ENCODE results near the gene NECAB3.
"Not testable (repeated sequence)": the region's sequence is repeated elsewhere in the genome, so short reads cannot be mapped to it uniquely, and the experiment has no call there.

NECAB3 gene

GRCh38 chr20:33700696-33701441 is 26.6 kb upstream of the NECAB3 start:
- DNase-seq; intact Hi-C loops (cut with DNase I): not testable (repeated sequence)

GRCh38 chr20:33698966-33699365 is 24.7 kb upstream of the NECAB3 start:
- DNase-seq; intact Hi-C loops (cut with DNase I): not testable (repeated sequence)

GRCh38 chr20:33697129-33697528 is 22.9 kb upstream of the NECAB3 start:
- intact Hi-C loops (cut with DNase I), result no loop called here
- peak; percentile 51 to 93 (median 78) for DNase-seq

- intact Hi-C loops (cut with DNase I), result no loop called here
- DNase-seq, result no peak
Measured at GRCh38 chr20:33696448-33696847, 22.2 kb upstream of the NECAB3 start.

GRCh38 chr20:33694639-33695012 is 20.4 kb upstream of the NECAB3 start:
- intact Hi-C loops (cut with DNase I), result no loop called here
- peak in 1 of 42 donors; percentile 41 for DNase-seq

- DNase-seq, result peak; percentile 69 to 94 (median 84)
- intact Hi-C loops (cut with DNase I), result no loop called here
Measured at GRCh38 chr20:33693741-33694638, 19.8 kb upstream of the NECAB3 start.

GRCh38 chr20:33693289-33693688 is 19.1 kb upstream of the NECAB3 start:
- DNase-seq, result peak in 2 of 42 donors; percentile 34 to 37
- intact Hi-C loops (cut with DNase I), result no loop called here

GRCh38 chr20:33689973-33690372 is 15.7 kb upstream of the NECAB3 start:
- peak in 26 of 42 donors; percentile 16 to 80 (median 54) for DNase-seq
- intact Hi-C loops (cut with DNase I), result no loop called here

GRCh38 chr20:33689493-33689892 is 15.3 kb upstream of the NECAB3 start:
- intact Hi-C loops (cut with DNase I), result no loop called here

GRCh38 chr20:33688938-33689424 is 14.8 kb upstream of the NECAB3 start:
- intact Hi-C loops (cut with DNase I), result no loop called here

More at GRCh38 chr20:33689493-33689892, 15.3 kb upstream of the NECAB3 start:
- DNase-seq, result no peak

GRCh38 chr20:33687993-33688937 is 14.0 kb upstream of the NECAB3 start:
- intact Hi-C loops (cut with DNase I), result loop anchor here (2.0 kb wide), 1 partner anchor 43 kb away; the partner anchor contains the start of gene ZNF341

More at GRCh38 chr20:33688938-33689424, 14.8 kb upstream of the NECAB3 start:
- DNase-seq, result no peak

GRCh38 chr20:33687370-33687915 is 13.2 kb upstream of the NECAB3 start:
- intact Hi-C loops (cut with DNase I), result loop anchor here (2.0 kb wide), 1 partner anchor 43 kb away; the partner anchor contains the start of gene ZNF341
- no peak for DNase-seq

More at GRCh38 chr20:33687993-33688937, 14.0 kb upstream of the NECAB3 start:
- no peak for DNase-seq

GRCh38 chr20:33686984-33687366 is 12.7 kb upstream of the NECAB3 start:
- intact Hi-C loops (cut with DNase I), result loop anchor here (2.0 kb wide), 1 partner anchor 44 kb away; the partner anchor contains the start of gene ZNF341
- no peak for DNase-seq

GRCh38 chr20:33686100-33686983 is 12.1 kb upstream of the NECAB3 start, which contains the start of gene E2F1:
TSS of gene E2F1 (minus strand) at chr20:33686385. CDS start at chr20:33686264, 121 bp downstream.
- DNase-seq, result peak; percentile 87 to 99 (median 97)
- intact Hi-C loops (cut with DNase I), result loop anchor here (2.0 kb wide), 1 partner anchor 44 kb away; the partner anchor contains the start of gene ZNF341

GRCh38 chr20:33685328-33686099 is 11.3 kb upstream of the NECAB3 start:
- intact Hi-C loops (cut with DNase I), result loop anchor here (2.0 kb wide), 1 partner anchor 45 kb away; the partner anchor contains the start of gene ZNF341
- no peak for DNase-seq

All from head of caudate nucleus (tissue), 42 donors.